GM12891 (cell line): ENCODE data around the gene CD40LG.

Source experiments
- POLR2A ChIP-seq: IDR thresholded peaks from 2 replicates; pipeline ENCODE4 v1.6.1; 2011; ENCODE audit warnings: low read depth, low read length, control low read depth
- POLR2AphosphoS5 ChIP-seq: IDR thresholded peaks from 2 replicates; pipeline ENCODE4 v1.6.1; 2011; ENCODE audit warnings: low read depth, low read length, control low read depth
- POU2F2 ChIP-seq: IDR thresholded peaks from 2 replicates; pipeline ENCODE4 v1.6.1; 2011; ENCODE audit warnings: low read depth, mild to moderate bottlenecking, control low read depth, low read length, moderate library complexity
- SPI1 ChIP-seq: IDR thresholded peaks from 2 replicates; pipeline ENCODE4 v1.6.1; 2011; ENCODE audit warnings: low read depth, low read length, control low read depth
- TAF1 ChIP-seq: IDR thresholded peaks from 2 replicates; pipeline ENCODE4 v1.6.1; 2011; ENCODE audit warnings: low read depth, low read length, control low read depth

- TF ChIP-seq POLR2A, result no peak
- TF ChIP-seq TAF1, result no peak
- no peak for TF ChIP-seq SPI1
- no peak for TF ChIP-seq POLR2AphosphoS5
- no peak for TF ChIP-seq POU2F2
Observed at GRCh38 chrX:136620780-136621179, 27.2 kb upstream of the CD40LG start.
